Measurements from ENCODE around the gene S1PR2.
"Not testable (repeated sequence)": the region's sequence is repeated elsewhere in the genome, so short reads cannot be mapped to it uniquely, and the experiment has no call there.

S1PR2 gene

DNA sequence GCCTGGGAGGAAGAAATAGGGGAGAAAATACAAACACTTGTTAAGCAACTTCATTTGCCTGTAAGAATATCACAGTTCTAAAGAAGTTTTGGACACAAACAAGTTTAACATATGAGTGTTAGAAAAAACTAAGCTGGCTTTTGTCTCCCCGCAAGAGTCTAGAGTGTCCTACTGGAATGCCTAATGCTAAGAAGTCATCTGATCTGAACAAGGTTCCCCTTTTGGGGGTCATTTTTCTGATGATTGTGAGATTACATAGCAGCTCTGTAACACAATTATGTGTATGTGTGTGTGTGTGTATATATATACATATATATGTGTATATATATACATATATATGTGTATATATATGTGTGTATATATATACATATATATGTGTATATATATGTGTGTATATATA is 49.1 kb downstream of the S1PR2 start:
- TF ChIP-seq CTCF (conservative IDR thresholded peaks at IDR 0.05), result no peak
- H3K27ac ChIP-seq, result no peak overlapping the region

GRCh38 chr19:10180459-10180858 is 50.7 kb downstream of the S1PR2 start:
- no peak overlapping the region for H3K27ac ChIP-seq
- no peak for TF ChIP-seq CTCF (conservative IDR thresholded peaks at IDR 0.05)

- not testable (repeated sequence) for H3K27ac ChIP-seq
Measured at GRCh38 chr19:10180024-10180423, 51.1 kb downstream of the S1PR2 start.

- H3K27ac ChIP-seq, result no peak overlapping the region
Measured at GRCh38 chr19:10173527-10173926, 57.6 kb downstream of the S1PR2 start.

More at GRCh38 chr19:10173527-10173926, 57.6 kb downstream of the S1PR2 start:
- TF ChIP-seq CTCF (conservative IDR thresholded peaks at IDR 0.05), result no peak
